ENCODE results near the gene EMCN.

- TF ChIP-seq, protein P1, sequence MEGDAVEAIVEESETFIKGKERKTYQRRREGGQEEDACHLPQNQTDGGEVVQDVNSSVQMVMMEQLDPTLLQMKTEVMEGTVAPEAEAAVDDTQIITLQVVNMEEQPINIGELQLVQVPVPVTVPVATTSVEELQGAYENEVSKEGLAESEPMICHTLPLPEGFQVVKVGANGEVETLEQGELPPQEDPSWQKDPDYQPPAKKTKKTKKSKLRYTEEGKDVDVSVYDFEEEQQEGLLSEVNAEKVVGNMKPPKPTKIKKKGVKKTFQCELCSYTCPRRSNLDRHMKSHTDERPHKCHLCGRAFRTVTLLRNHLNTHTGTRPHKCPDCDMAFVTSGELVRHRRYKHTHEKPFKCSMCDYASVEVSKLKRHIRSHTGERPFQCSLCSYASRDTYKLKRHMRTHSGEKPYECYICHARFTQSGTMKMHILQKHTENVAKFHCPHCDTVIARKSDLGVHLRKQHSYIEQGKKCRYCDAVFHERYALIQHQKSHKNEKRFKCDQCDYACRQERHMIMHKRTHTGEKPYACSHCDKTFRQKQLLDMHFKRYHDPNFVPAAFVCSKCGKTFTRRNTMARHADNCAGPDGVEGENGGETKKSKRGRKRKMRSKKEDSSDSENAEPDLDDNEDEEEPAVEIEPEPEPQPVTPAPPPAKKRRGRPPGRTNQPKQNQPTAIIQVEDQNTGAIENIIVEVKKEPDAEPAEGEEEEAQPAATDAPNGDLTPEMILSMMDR (IDR thresholded peaks at IDR 0.05): no peak
- TF ChIP-seq SMC3 (IDR thresholded peaks at IDR 0.05) (no peak), SREBF2 (IDR thresholded peaks at IDR 0.05) (no peak), NPAS2 (CRISPR knock-in tag; IDR thresholded peaks at IDR 0.05; ENCODE audit: borderline replicate concordance) (no peak)
Observed at GRCh38 chr4:100356172-100356571, 161.7 kb downstream of the EMCN start.

Measured in A549 (cell line).